GM12878 (cell line): ENCODE data around the gene TMPRSS7. TPM values are rescaled to one million over a fixed set of nuclear protein-coding genes. Genes with fewer than 3 reads are reported as not detected.

Source experiments
- ATAC-seq: fragments of 200-7000 bp; cut with Tn5 transposase; 3 replicates; pipeline ENCODE4 v1.9.1; 2020; ENCODE audit warnings: mild to moderate bottlenecking, moderate library complexity
- BruUV-seq: library from RNA; stranded (reverse); fragments of 400-500 nt; replicated peaks from 2 replicates; lab custom pipeline; 2021; lab: Mats Ljungman, UMichigan
- CTCF ChIA-PET: fragments of 300-600 bp; sonication (Branson Sonifier 250); formaldehyde crosslinking; extraction: SDS; loops from one replicate; lab custom pipeline; 2021; ENCODE audit warnings: inconsistent platforms; lab: Yijun Ruan, JAX
- POLR2A ChIA-PET: fragments of 350-600 bp; formaldehyde crosslinking; extraction: SDS; loops from one replicate; lab custom pipeline; 2021; ENCODE audit warnings: inconsistent platforms; lab: Charles Lee
- RAD21 ChIA-PET: fragments of 300-600 bp; sonication (Branson Sonifier 250); formaldehyde crosslinking; loops from one replicate; lab custom pipeline; 2023; ENCODE audit warnings: antibody characterized with exemption; ENCODE audit not compliant: unreplicated experiment; lab: Charles Lee
- SMC1A ChIA-PET: fragments of 300-600 bp; sonication (Branson Sonifier 250); formaldehyde crosslinking; loops from one replicate; lab custom pipeline; 2023; ENCODE audit not compliant: unreplicated experiment, uncharacterized antibody; lab: Charles Lee
- DNase-seq: peaks from one replicate; pipeline ENCODE4 v3.0.0-alpha.2; 2011; ENCODE audit warnings: low read depth, low spot score
- FAIRE-seq: peaks from 3 replicates; lab custom pipeline; 2011; peaks lifted over from hg19 to GRCh38; lab: Jason Lieb, UNC
- H2AFZ ChIP-seq: 2 replicates; pipeline ENCODE4 v1.6.0; 2011; ENCODE audit warnings: low read depth, low read length, control low read depth; ENCODE audit not compliant: control insufficient read depth
- H3K27ac ChIP-seq: 2 replicates; pipeline ENCODE4 v1.5.1; 2011; ENCODE audit warnings: control low read depth; ENCODE audit not compliant: control insufficient read depth, insufficient read depth
- H3K27me3 ChIP-seq, 2 experiments: replicated peaks in 1 of 2; 2 replicates each; pipeline versions ENCODE4 v1.6.0 to v1.6.1; 2011; ENCODE audit warnings: low read length in 1 of 2; ENCODE audit not compliant: control insufficient read depth in 2 of 2, insufficient read depth in 2 of 2
- H3K36me3 ChIP-seq, 2 experiments: 2 replicates each; pipeline ENCODE4 v1.5.1; 2011; ENCODE audit warnings: low read length in 1 of 2; ENCODE audit not compliant: control insufficient read depth in 2 of 2, insufficient read depth in 2 of 2
- H3K4me1 ChIP-seq: 2 replicates; pipeline ENCODE4 v1.6.1; 2011; ENCODE audit warnings: mild to moderate bottlenecking, low read length, moderate library complexity, mixed read lengths; ENCODE audit not compliant: control insufficient read depth, insufficient read depth
- H3K4me2 ChIP-seq: 2 replicates; pipeline ENCODE4 v1.6.0; 2011; ENCODE audit warnings: control low read depth; ENCODE audit not compliant: control insufficient read depth, insufficient read depth
- H3K4me3 ChIP-seq: fragments of 200-600 bp; sonication (generic); 2 replicates; pipeline ENCODE4 v1.5.1; 2016
- H3K79me2 ChIP-seq: 2 replicates; pipeline ENCODE4 v1.6.0; 2011; ENCODE audit warnings: low read length; ENCODE audit not compliant: control insufficient read depth, insufficient read depth
- H3K9ac ChIP-seq: 2 replicates; pipeline ENCODE4 v1.8.0; 2011; ENCODE audit warnings: low read length, control low read depth, mixed read lengths; ENCODE audit not compliant: control insufficient read depth, insufficient read depth
- H3K9me3 ChIP-seq: replicated peaks from 3 replicates; pipeline ENCODE4 v1.5.1; 2011; ENCODE audit warnings: mild to moderate bottlenecking, low read length; ENCODE audit not compliant: control insufficient read depth, insufficient read depth
- H4K20me1 ChIP-seq: 2 replicates; pipeline ENCODE4 v1.6.0; 2011; ENCODE audit not compliant: control insufficient read depth, insufficient read depth
- ATF7 ChIP-seq: fragments of 450-650 bp; IDR thresholded peaks from 2 replicates; pipeline ENCODE4 v1.6.1; 2016; ENCODE audit warnings: low read depth, mild to moderate bottlenecking
- EGR1 ChIP-seq, 2 experiments: IDR thresholded peaks; 1 replicate in 1 of 2; 2 replicates in 1 of 2; pipeline ENCODE4 v1.6.1; 2011 to 2012; ENCODE audit warnings: low read depth in 2 of 2, low read length in 2 of 2, borderline replicate concordance in 1 of 2, mild to moderate bottlenecking in 1 of 2, moderate library complexity in 1 of 2
- FOS ChIP-seq: IDR thresholded peaks from 3 replicates; pipeline ENCODE4 v1.6.1; 2011; ENCODE audit warnings: borderline replicate concordance; ENCODE audit not compliant: insufficient read length; ENCODE audit errors: extremely low read depth
- RBBP5 ChIP-seq: fragments of 200-600 bp; sonication (generic); conservative IDR thresholded peaks from 2 replicates; pipeline ENCODE4 v1.6.1; 2016
- SPI1 ChIP-seq: IDR thresholded peaks from 2 replicates; pipeline ENCODE4 v1.6.1; 2011; ENCODE audit warnings: low read depth, mild to moderate bottlenecking, low read length, moderate library complexity, borderline replicate concordance; ENCODE audit not compliant: insufficient read depth
- TBL1XR1 ChIP-seq: IDR thresholded peaks from 2 replicates; pipeline ENCODE4 v1.6.1; 2012; ENCODE audit warnings: low read depth, low read length, improper control_type of control experiment
- ZBTB40 ChIP-seq: fragments of 450-650 bp; IDR thresholded peaks from 2 replicates; pipeline ENCODE4 v1.6.1; 2016; ENCODE audit warnings: mild to moderate bottlenecking, moderate library complexity, borderline replicate concordance
- ZNF217 ChIP-seq: fragments of 450-650 bp; IDR thresholded peaks from 2 replicates; pipeline ENCODE4 v1.6.1; 2017; ENCODE audit warnings: antibody characterized with exemption, mild to moderate bottlenecking
- WGBS: methylation state at CpG from one replicate; pipeline ENCODE4 v1.1.6; 2016; ENCODE audit warnings: low lambda C conversion rate; ENCODE audit not compliant: insufficient replicate concordance, insufficient coverage; ENCODE audit errors: missing lambda C conversion rate; 5-methylcytosine and 5-hydroxymethylcytosine counted together
- in situ Hi-C: fragments of 300-500 bp; cut with MboI; formaldehyde crosslinking; loops from 9 replicates; pipeline ENCODE4 v1.14.3; 2018; ENCODE audit warnings: mixed read lengths
- intact Hi-C: fragments of 100-400 bp; cut with micrococcal nuclease; formaldehyde crosslinking; loops from one replicate; pipeline ENCODE4 v1.14.2; 2022; ENCODE audit not compliant: unreplicated experiment
- polyA plus RNA-seq, 11 experiments: library from polyadenylated mRNA; depleted of rRNA in 4 of 11; unstranded in 6 of 11; stranded (reverse) in 5 of 11; fragments of >200 nt; fragmentation: Nextera tagmentation in 4 of 11; fragmentation: Illumina TruSeq in 1 of 11; extraction: Ambion mirVana in 4 of 11; extraction: Trizol in 1 of 11; gene quantifications; 1 replicate in 1 of 11; 2 replicates in 10 of 11; pipeline versions ENCODE4 v1.2.1 to v1.2.3, GENCODE V29; 2011 to 2016; ENCODE audit warnings: inconsistent platforms in 2 of 11, missing spikeins in 2 of 11, low read depth in 1 of 11
- total RNA-seq, 4 experiments: library from RNA; depleted of rRNA in 3 of 4; stranded (reverse); fragments of >200 nt in 3 of 4; fragmentation: Illumina TruSeq in 1 of 4; extraction: Trizol in 1 of 4; gene quantifications; 2 replicates each; pipeline versions ENCODE4 v1.2.1 to v1.2.3, GENCODE V29; 2013 to 2021
- TF ChIP-seq, protein P1 (sequence below): IDR thresholded peaks from 2 replicates; pipeline ENCODE4 v1.6.1; 2011; ENCODE audit warnings: borderline replicate concordance, low read depth, mild to moderate bottlenecking, moderate library complexity, low read length; ENCODE audit not compliant: insufficient read depth, poor library complexity, severe bottlenecking

Gene TMPRSS7
- total and polyA plus RNA-seq, 10 of the 15 experiments (the other 5 are each of a cell fraction or from before 2014, with no cell fraction given): 0.03 TPM; not detected in 9

- CTCF ChIA-PET: interaction anchor here (1.0 to 2.2 kb wide), 3 partner anchors 33 to 65 kb away, joined by 3 to 8 read pairs (median 4); no protein-coding TSS in a partner anchor
- Histone ChIP-seq H3K36me3 (no peaks in the 10 kb centered on the region), H3K9ac (no peak overlapping the region), H3K27ac (no peak overlapping the region), H4K20me1 (no peaks in the 10 kb centered on the region), H3K4me1 (peaks cover 4% of the 10 kb centered on the region; the same call in 1 of the 2 replicates), H3K27me3 (no peaks in the 10 kb centered on the region), H3K4me3 (no peak overlapping the region), H3K79me2 (no peaks in the 10 kb centered on the region), H2AFZ (no peak overlapping the region), H3K9me3 (no peaks in the 10 kb centered on the region), H3K4me2 (no peak overlapping the region)
- no peak for TF ChIP-seq RBBP5
- TF ChIP-seq SPI1: peak; percentile 26; the same call in 1 of the 2 replicates
- intact Hi-C loops (no loop called here), in situ Hi-C loops (no loop called here)
- POLR2A ChIA-PET: no interaction called here
- ATAC-seq (peak; percentile 51; the same call in 2 of the 3 replicates), FAIRE-seq (no peak), DNase-seq (no peak)
- whole genome bisulfite sequencing: 64% methylated on average over 10 of the region's 10 CpGs
- SMC1A ChIA-PET: interaction anchor here (0.7 to 1.3 kb wide), 5 partner anchors 10 to 34 kb away, joined by 3 read pairs; no protein-coding TSS in a partner anchor
- RAD21 ChIA-PET: interaction anchor here (0.9 to 1.5 kb wide), 3 partner anchors 35 to 65 kb away, joined by 3 read pairs; no protein-coding TSS in a partner anchor
- BruUV-seq: no TSS peak
These were observed 43.9 kb downstream of the TMPRSS7 start for GRCh38 chr3:112078125-112079083.

DNA sequence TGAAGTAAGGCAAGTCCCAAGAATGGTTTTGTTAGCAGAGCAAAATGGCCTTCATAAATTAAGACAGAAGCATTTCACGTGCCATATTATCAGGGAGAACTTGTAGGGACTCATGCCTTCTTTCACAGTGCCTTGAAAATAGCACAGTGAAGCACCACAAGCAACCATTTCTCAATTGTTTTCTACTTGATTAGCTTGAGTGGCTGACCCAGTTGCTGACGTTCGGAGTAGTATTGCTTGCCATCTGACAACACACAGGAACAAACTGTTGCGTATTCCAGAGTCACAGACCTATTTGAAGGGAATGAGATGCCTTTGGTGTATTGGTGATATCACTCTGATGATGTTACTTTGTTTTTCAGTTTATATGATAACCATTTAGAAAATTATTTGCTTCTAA, 48.7 kb downstream of the TMPRSS7 start:
- ChIA-PET SMC1A (no interaction called here), POLR2A (no interaction called here), CTCF (no interaction called here), RAD21 (no interaction called here)
- H4K20me1 ChIP-seq: no peaks in the 10 kb centered on the region
- H3K4me2 ChIP-seq: no peak overlapping the region
- in situ Hi-C loops (no loop called here), intact Hi-C loops (no loop called here)
- no peak overlapping the region for H3K9ac ChIP-seq
- no peak overlapping the region for H3K27ac ChIP-seq
- no peak for ATAC-seq
- H3K4me3 ChIP-seq: no peak overlapping the region
- H3K36me3 ChIP-seq: no peaks in the 10 kb centered on the region
- no TSS peak for BruUV-seq
- H2AFZ ChIP-seq: no peak overlapping the region
- H3K4me1 ChIP-seq: no peaks in the 10 kb centered on the region; the same call in 1 of the 2 replicates
- WGBS: 66% methylated on average over 4 of the region's 4 CpGs
- H3K79me2 ChIP-seq: no peaks in the 10 kb centered on the region
- H3K27me3 ChIP-seq: peaks cover 7 to 12% of the 10 kb centered on the region in 2 experiments
- DNase-seq: no peak
- FAIRE-seq: no peak
- no peaks in the 10 kb centered on the region for H3K9me3 ChIP-seq
- TF ChIP-seq ZBTB40 (no peak), ZNF217 (no peak), ATF7 (no peak), TBL1XR1 (no peak), EGR1 (IDR thresholded peaks at IDR 0.05; ENCODE audit: borderline replicate concordance in 1 of 2, low read depth in 2 of 2, low read length in 2 of 2) (no peak), FOS (no peak)
- TF ChIP-seq, protein P1, sequence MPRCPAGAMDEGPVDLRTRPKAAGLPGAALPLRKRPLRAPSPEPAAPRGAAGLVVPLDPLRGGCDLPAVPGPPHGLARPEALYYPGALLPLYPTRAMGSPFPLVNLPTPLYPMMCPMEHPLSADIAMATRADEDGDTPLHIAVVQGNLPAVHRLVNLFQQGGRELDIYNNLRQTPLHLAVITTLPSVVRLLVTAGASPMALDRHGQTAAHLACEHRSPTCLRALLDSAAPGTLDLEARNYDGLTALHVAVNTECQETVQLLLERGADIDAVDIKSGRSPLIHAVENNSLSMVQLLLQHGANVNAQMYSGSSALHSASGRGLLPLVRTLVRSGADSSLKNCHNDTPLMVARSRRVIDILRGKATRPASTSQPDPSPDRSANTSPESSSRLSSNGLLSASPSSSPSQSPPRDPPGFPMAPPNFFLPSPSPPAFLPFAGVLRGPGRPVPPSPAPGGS: no peak
